Measurements from ENCODE around the gene CCT7. TPM values are rescaled to one million over a fixed set of nuclear protein-coding genes. Genes with fewer than 3 reads are reported as not detected.

CCT7 gene
- total and polyA plus RNA-seq, 2 of the 8 experiments (the other 6 are each of a cell fraction or from before 2014, with no cell fraction given), result 440 to 474 TPM

- TF ChIP-seq CREB1 (IDR thresholded peaks at IDR 0.05), result no peak
- TF ChIP-seq MAFK (IDR thresholded peaks at IDR 0.05; ENCODE audit: low read depth, low read length), result no peak
- TF ChIP-seq POLR2AphosphoS5 (IDR thresholded peaks at IDR 0.05; ENCODE audit: low read depth, low read length), result 0 out of 2 replicates have a peak, but pooled peaks have one; percentile 21
- no peak for TF ChIP-seq FOSL1 (IDR thresholded peaks at IDR 0.05; ENCODE audit: insufficient read depth, low read depth, low read length)
- TF ChIP-seq KDM1A (IDR thresholded peaks at IDR 0.05; ENCODE audit: borderline replicate concordance, low read length), result no peak
- TF ChIP-seq RAD21 (IDR thresholded peaks at IDR 0.05 in 1 of 2, conservative IDR thresholded peaks at IDR 0.05 in 1 of 2; ENCODE audit: low read depth in 2 of 2, low read length in 2 of 2), result no peak
- peak; percentile 35; the same call in 1 of the 2 replicates for TF ChIP-seq SP1 (IDR thresholded peaks at IDR 0.05; ENCODE audit: low read depth, low read length)
- no peak for TF ChIP-seq CBX5 (IDR thresholded peaks at IDR 0.05; ENCODE audit: low read depth, low read length)
- TF ChIP-seq RNF2 (IDR thresholded peaks at IDR 0.05; ENCODE audit: borderline replicate concordance, low read depth, low read length, missing control alignments, poor library complexity, severe bottlenecking), result no peak
Observed at GRCh38 chr2:73284296-73285158, 50.4 kb downstream of the CCT7 start, which contains the start of gene FBXO41 (continued).

Measured in H1 (cell line).